Measurements from ENCODE around the gene PDLIM7. TPM values are rescaled to one million over a fixed set of nuclear protein-coding genes. Genes with fewer than 3 reads are reported as not detected.
A peak's percentile ranks its signal among the peaks of the same experiment; 100 is the strongest.

PDLIM7 gene
- total RNA-seq, 1 donor from 2014 or later = 89.8 TPM

DNA sequence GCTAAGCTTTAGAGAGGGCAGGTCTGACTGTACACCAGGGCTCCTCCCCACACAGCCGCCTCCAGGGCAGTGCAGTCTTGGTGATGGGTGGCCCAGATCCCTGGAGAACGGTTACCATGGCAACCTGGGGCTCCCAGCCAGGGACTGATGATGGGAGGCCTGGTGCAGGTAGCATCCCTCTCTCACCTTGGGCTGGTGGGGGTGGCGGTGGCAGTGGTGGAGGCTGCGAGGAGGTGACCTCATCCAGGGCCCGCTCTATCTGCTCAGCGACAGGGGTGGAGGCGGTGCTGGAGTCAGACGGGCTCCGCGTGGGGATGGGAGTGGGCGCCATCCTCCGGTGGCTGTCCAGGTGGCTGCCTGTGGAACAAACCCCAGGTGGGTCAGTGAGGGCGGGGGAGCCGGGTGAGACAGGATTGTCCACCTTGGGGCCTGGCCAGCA, 38.5 kb downstream of the PDLIM7 start:
- no peak for DNase-seq (ENCODE audit: low read depth, low spot score)

- DNase-seq (ENCODE audit: low read depth, low spot score) = no peak
Observed at GRCh38 chr5:177457852-177458681, 39.3 kb downstream of the PDLIM7 start.

DNA sequence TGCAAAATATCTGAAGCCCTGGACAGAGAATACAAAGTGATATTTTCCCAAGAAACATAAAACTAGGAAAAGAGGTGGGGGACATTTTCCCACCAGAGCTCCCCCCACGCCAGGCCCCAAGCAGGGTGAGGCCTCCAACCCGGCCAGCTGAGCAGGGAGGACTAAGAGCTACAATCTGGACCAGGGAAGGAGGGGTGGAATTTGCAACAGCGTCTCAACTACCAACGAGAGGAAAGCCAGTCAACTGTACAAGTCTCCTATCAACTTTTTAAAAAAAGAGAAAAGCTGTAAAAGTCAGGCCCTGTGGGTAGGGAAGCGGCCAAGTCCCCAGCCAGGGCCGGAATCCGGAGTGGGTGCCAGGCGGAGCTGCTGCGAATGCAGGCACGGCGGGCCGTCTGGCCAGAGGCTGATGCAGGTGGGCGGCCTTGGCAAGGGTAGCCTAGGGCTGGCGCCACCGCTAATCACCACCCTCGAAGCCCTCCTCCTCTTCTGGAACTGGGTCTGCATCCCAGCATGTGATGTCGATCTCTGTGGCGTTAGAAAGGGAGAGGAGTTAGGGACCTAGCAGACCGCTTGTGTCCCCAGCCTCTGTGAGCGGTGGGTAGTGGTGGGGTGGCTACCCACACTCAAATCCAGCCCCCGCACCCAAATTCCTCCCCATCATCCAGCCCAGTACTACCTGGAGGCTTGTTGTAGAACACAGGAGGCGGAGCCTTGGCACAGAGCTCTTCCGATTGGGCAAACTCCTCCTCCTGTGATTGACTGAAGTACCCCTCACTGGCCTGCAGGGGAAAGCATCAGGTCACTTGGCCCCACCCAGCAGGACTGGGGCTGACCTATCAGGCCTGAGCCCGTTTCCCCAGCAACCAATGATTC, 40.2 kb downstream of the PDLIM7 start:
- peak; percentile 93 for DNase-seq (ENCODE audit: low read depth, low spot score)

GRCh38 chr5:177456591-177456964, 40.8 kb downstream of the PDLIM7 start:
- no peak for DNase-seq (ENCODE audit: low read depth, low spot score)

- DNase-seq (ENCODE audit: low read depth, low spot score) = peak; percentile 60
Observed at GRCh38 chr5:177455661-177456590, 41.5 kb downstream of the PDLIM7 start.

GRCh38 chr5:177455036-177455660, 42.3 kb downstream of the PDLIM7 start:
- DNase-seq (ENCODE audit: low read depth, low spot score) = no peak

DNA sequence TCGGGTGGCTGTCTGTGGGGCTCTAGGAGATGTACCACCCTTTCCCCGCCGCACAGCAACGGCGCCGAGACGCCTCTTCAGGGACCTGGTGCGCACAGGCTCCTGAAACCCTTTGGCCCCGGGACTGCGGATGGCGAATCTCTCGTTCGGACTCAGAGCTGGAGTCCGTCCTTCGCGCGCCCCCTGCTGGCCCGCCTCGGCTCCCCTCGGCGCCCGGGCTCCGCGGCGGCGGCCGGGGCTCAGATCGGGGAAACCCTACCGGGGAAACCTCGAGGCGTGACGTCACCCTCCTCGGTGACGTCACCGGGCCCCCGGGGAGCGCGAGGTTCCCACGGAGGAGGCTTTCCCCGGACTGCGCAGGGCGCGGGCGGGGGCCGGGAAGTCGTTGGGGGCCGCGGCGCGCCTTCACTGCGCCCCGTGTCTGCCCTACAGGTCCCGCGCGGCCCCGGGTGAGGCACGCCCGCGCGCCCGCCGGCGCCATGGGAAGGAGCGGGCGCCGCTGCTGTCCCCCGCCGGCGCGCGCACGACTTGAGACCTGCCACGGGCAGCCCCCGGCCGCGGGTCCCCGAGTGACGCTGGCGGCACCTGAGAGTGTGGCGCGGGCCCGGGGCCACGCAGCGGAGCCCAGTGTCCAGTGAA, 42.9 kb downstream of the PDLIM7 start:
- DNase-seq (ENCODE audit: low read depth, low spot score) = no peak

DNA sequence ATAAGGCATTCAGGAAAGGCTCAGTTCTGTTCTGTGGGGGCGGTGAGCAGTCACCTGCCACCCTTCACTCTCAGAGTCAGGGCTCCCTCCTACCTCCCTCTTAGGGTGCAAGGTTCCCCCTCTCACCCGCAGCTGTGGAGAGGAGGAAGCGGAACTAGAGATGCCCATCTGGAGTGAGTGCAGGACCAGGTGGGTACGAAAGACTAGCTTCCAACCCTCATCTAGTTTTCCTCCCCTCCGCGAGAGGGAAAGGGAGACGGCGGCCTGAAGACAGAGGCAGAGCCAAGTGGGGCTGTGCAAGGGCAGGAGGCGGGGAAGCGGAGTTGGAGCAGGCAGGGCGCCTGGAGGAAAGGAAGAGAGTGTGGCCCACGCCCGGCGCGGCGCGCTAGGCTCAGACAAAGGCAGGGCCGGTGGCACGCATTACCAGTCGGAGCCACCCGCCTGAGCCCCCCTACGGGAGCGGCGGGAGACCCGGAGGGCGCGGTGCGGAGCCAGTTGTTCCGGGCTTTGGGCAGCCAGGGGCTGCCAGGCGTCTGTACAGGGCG, 43.5 kb downstream of the PDLIM7 start:
- no peak for DNase-seq (ENCODE audit: low read depth, low spot score)

DNA sequence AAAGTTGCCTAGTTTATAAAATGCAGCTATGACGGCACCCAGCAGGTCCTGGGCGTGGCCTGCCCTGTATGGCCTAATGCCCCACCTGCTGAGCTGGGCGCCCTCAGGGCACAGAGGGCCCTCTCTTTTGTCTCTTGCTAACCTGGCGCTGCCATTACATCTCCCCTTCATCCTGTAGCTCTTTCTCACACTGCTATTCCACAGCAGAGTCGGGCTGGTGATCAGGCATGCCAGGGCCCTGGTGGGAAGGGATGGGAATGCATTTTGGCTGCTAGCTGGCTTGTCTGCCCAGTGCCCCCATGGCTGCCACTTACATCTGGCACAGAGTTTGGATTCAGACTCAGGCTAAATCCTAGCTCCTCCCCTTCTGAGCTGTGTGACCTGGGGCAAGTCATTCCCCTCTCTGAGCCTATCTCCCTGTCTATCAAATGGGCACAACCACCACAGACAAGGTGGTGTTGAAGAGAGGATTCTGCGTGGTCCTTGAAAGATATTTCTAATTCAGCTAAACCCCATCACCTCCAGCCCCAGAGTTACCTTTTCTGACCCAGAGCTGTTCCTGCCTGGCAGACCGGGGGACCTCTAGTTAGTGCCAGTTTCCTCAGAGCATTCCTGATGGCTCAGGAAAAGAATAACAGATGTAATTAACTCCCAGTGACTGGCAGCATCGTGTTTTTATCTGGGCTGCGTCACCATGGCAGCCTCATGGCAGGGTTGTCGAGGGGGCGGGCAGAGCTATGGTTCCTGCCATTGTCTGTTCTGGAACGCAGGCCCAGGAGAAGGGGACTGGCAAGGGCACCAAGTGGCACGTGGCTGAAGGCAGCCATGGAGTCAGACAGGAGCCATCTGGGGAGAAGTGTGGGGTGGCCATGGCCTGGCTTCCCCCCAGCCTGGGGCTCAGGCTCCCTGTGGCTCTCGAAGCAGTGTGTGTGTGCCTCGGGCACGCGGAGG, 44.4 kb downstream of the PDLIM7 start:
- DNase-seq (ENCODE audit: low read depth, low spot score) = peak; percentile 50

- no peak for DNase-seq (ENCODE audit: low read depth, low spot score)
Observed at GRCh38 chr5:177450667-177451424, 46.6 kb downstream of the PDLIM7 start.

DNA sequence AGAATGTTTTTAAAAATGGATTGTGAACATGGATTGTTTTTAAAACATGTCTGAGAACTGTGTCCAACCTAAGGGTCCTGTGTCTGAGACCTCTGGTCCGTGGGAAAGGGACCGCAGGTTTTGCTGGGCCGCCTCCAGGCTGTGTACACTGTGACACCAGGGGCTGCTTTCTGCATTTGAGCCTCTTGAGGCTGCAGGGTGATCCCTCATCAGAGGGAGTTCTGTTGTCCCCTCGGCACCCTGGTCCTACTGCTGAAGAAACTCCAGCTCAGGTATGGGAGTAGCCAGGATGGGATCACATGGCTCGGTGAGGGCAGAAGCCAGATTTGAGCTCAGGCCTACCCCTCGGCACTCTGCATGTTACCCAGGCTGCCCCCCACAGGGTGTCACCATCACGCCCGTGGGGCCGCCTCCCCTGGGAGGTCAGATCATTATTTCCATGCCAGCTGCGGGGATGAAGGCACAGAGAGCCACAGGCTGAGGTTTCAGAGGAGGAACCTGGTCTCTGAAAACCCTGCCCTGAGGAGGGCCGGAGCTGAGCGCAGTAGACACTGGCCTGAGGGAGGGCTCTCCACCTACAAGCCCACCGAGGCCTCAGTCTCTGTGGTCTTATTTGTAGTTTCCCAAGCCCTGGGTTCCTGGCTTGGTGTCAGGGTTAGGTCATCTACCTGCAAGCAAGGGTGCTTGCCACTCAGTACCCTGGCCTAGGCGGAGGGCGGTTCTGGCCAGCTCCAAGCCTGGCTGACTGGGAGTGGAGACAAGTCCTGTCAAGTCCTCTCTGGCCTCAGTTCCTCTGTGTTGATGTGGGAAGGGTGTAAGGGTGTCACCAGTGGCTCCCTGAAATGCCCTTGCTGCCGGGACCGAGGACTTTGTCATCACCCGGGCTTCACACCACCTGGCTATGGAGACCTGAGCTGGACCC, 48.0 kb downstream of the PDLIM7 start:
- no peak for DNase-seq (ENCODE audit: low read depth, low spot score)

- DNase-seq (ENCODE audit: low read depth, low spot score) = no peak
Observed at GRCh38 chr5:177448244-177448950, 49.0 kb downstream of the PDLIM7 start.

GRCh38 chr5:177447611-177448243, 49.7 kb downstream of the PDLIM7 start:
- no peak for DNase-seq (ENCODE audit: low read depth, low spot score)

- no peak for DNase-seq (ENCODE audit: low read depth, low spot score)
Observed at GRCh38 chr5:177447066-177447610, 50.3 kb downstream of the PDLIM7 start.

DNA sequence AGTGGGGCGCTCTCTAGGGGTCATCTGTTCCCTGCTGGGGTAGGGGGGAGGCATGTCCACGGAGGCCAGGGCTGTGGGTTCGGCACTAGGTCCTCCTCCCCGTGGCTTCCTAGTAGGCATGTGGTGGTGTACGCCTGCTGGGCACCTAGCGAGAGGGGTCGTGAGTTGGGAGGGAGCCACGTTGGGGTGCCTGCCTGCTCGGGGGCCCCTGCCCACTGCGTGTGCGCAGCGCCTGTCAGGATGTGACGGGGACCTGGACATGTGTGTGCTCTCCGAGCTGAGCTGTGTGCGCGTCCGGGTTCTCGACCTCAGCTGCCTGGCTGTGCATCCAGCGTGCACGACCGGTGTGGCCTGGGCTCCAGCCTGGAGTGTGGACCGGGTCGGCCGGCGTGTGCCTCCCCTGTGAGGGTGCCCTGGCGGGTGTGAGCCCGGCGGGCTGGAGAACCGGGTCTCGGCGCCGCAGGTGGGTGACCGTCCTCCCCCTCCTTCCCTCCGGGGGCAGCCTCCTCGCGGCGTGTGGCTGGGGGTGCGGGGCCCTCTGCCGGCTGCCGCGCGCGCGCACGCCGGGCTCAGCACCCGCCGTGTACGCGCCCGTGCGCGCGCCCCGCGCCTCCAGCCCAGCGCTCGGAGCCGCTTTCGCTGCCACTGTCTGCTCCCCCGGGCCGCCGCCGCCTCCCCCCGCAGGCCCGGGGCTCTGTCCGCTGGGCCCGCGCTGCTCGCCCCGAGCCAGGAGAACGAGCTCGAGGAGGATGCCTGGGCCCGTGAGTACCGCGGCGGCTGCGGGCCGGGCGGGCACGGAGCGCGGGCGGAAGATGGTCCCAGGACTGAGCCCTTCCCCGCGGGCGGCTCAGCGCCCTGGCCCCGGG, 51.0 kb downstream of the PDLIM7 start, which contains the start of gene PRR7:
PRR7 (plus strand) TSS at position 615 of the 866 bp plus-strand sequence. CDS start 8,254 bp downstream, outside the sequence.
- no peak for DNase-seq (ENCODE audit: low read depth, low spot score)

All from pulmonary artery endothelial cell (primary cell).